Measurements from ENCODE around the gene GALNT2. TPM values are rescaled to one million over a fixed set of nuclear protein-coding genes. Genes with fewer than 3 reads are reported as not detected.

GALNT2 gene
- total and polyA plus RNA-seq, 9 of the 15 experiments (the other 6 are each of a cell fraction or from before 2014, with no cell fraction given), result 1.6 to 106 (median 51.9) TPM

DNA sequence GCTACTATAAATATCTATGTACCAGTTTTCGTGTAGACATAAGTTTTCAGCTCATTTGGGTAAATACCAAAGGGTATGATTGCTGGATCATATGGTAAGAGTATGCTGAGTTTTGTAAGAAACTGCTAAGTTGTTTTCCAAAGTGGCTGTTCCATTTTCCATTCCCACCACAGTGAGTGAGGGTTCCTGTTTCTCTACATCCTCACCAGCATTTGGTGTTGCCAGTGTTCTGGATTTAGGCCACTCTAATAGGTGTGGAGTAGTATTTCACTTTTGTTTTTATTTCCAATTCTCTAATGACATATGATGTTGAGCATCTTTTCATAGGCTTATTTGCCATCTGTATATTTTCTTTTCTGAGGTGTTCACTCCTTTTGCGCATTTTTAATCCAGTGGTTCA is 112.2 kb downstream of the GALNT2 start:
- Histone ChIP-seq H3K79me2 (ENCODE audit: control insufficient read depth, insufficient read depth, low read length) (peaks cover 63% of the 10 kb centered on the region), H3K4me3 (no peak overlapping the region), H3K27me3 (ENCODE audit: control insufficient read depth in 2 of 2, insufficient read depth in 2 of 2, low read length in 2 of 2) (no peaks in the 10 kb centered on the region), H3K9me1 (ENCODE audit: control insufficient read depth, insufficient read depth, low read length) (no peaks in the 10 kb centered on the region), H3K4me2 (ENCODE audit: insufficient read depth, low read length) (no peak overlapping the region), H3K36me3 (ENCODE audit: control insufficient read depth, insufficient read depth, low read length) (peaks cover 37% of the 10 kb centered on the region; the same call in 2 of the 3 replicates), H2AFZ (ENCODE audit: low read depth, low read length) (no peak overlapping the region), H3K4me1 (replicated peaks in 1 of 2; ENCODE audit: control insufficient read depth in 2 of 2, insufficient read depth in 2 of 2, low read length in 2 of 2) (peaks cover 17 to 38% of the 10 kb centered on the region in 2 experiments), H3K27ac (ENCODE audit: extremely low read depth, low read depth, low read length) (no peak overlapping the region), H4K20me1 (replicated peaks; ENCODE audit: control insufficient read depth, insufficient read depth, low read length) (0 out of 2 replicates have a peak, but pooled peaks cover 5% of the 10 kb centered on the region), H3K9me3 (replicated peaks; ENCODE audit: control insufficient read depth, insufficient read depth, low read depth, low read length) (no peaks in the 10 kb centered on the region), H3K9ac (ENCODE audit: insufficient read depth in 1 of 2, low read depth in 2 of 2, low read length in 2 of 2) (no peak overlapping the region)
- no peak for DNase-seq (ENCODE audit: extremely low read depth in 1 of 4, low spot score in 3 of 4)
- in situ Hi-C loops (cut with MboI), result no loop called here
- intact Hi-C loops (cut with micrococcal nuclease), result loop anchor here (10.0 kb wide), 1 partner anchor 334 kb away; no protein-coding TSS in a partner anchor
- BruUV-seq (replicated peaks), result no TSS peak
- TF ChIP-seq ETV6 (IDR thresholded peaks at IDR 0.05; ENCODE audit: borderline replicate concordance in 1 of 2, low read depth in 2 of 2, low read length in 1 of 2), result no peak
- no peak for TF ChIP-seq ETV6 (CRISPR knock-in tag; IDR thresholded peaks at IDR 0.05; ENCODE audit: borderline replicate concordance)
- peak; percentile 70 for TF ChIP-seq RBM25 (IDR thresholded peaks at IDR 0.05; ENCODE audit: low read depth, low read length, severe bottlenecking)
- FAIRE-seq, result no peak
- ChIA-PET CTCF (ENCODE audit: low intra/inter-chr PET ratio) (no interaction called here), POLR2A (interaction anchor here (0.8 kb wide), 1 partner anchor 54 kb away, joined by 4 read pairs; no protein-coding TSS in a partner anchor)
- no peak for ATAC-seq
- 83% methylated on average over 2 of the region's 2 CpGs for WGBS (ENCODE audit: insufficient coverage, low coverage, missing lambda C conversion rate)

Data from K562 (cell line).